ENCODE measurements around the gene LHFPL3.

Gene LHFPL3

GRCh38 chr7:104859754-104860426, 531.5 kb downstream of the LHFPL3 start:
- TF ChIP-seq EP300 (IDR thresholded peaks at IDR 0.05; ENCODE audit: borderline replicate concordance) (no peak), TCF12 (IDR thresholded peaks at IDR 0.05; ENCODE audit: low read depth) (no peak), CEBPB (IDR thresholded peaks at IDR 0.05) (no peak), REST (IDR thresholded peaks at IDR 0.05; ENCODE audit: low read depth) (no peak), FOXM1 (IDR thresholded peaks at IDR 0.05; ENCODE audit: borderline replicate concordance, low read depth) (no peak), EGR1 (IDR thresholded peaks at IDR 0.05) (no peak), CREB1 (IDR thresholded peaks at IDR 0.05; ENCODE audit: low read depth) (no peak), TEAD4 (IDR thresholded peaks at IDR 0.05) (no peak), TAF1 (IDR thresholded peaks at IDR 0.05; ENCODE audit: low read depth) (no peak), MAX (IDR thresholded peaks at IDR 0.05) (no peak)

DNA sequence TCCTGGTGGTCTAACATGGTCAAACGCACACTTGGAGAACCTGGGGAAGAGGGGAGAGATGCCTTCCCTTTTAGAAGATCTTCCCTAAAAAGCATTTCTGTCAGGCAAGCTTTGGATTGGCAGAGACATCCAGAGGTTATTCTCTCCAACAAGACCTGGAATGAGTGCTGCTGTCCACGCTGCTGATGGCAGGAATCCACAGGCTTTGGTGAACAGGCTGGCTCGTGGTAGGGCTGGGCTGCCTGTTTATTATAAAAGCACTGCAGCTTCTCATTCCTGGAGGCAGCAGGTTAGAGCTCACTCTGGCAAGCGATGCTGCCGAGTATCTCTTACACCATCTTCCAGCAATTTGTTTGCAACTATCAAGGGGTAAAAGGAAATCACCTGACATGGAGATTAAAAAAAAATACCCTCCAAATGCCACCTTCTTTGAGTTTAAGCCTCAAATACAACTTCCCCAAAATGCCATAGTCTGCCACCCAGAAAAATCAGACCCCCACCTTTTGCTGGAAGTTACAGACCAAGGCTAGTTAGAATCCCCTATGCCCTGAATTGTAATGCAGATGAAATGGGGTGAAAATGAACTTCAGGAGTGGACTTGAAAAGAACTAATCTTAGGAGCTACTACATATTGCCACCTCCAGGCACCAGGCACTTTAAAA, 533.5 kb downstream of the LHFPL3 start:
- TF ChIP-seq MAX (IDR thresholded peaks at IDR 0.05) (no peak), EGR1 (IDR thresholded peaks at IDR 0.05) (no peak), FOXM1 (IDR thresholded peaks at IDR 0.05; ENCODE audit: borderline replicate concordance, low read depth) (no peak), CREB1 (IDR thresholded peaks at IDR 0.05; ENCODE audit: low read depth) (no peak), EP300 (IDR thresholded peaks at IDR 0.05; ENCODE audit: borderline replicate concordance) (no peak), USF1 (IDR thresholded peaks at IDR 0.05) (no peak), RAD21 (IDR thresholded peaks at IDR 0.05; ENCODE audit: low read depth) (no peak), TEAD4 (IDR thresholded peaks at IDR 0.05) (no peak), NFIC (IDR thresholded peaks at IDR 0.05) (no peak), REST (IDR thresholded peaks at IDR 0.05; ENCODE audit: low read depth) (no peak), YY1 (IDR thresholded peaks at IDR 0.05; ENCODE audit: low read depth) (no peak), TAF1 (IDR thresholded peaks at IDR 0.05; ENCODE audit: low read depth) (no peak), ZBTB7A (IDR thresholded peaks at IDR 0.05; ENCODE audit: low read depth) (no peak), CEBPB (IDR thresholded peaks at IDR 0.05) (no peak), TCF12 (IDR thresholded peaks at IDR 0.05; ENCODE audit: low read depth) (no peak)

DNA sequence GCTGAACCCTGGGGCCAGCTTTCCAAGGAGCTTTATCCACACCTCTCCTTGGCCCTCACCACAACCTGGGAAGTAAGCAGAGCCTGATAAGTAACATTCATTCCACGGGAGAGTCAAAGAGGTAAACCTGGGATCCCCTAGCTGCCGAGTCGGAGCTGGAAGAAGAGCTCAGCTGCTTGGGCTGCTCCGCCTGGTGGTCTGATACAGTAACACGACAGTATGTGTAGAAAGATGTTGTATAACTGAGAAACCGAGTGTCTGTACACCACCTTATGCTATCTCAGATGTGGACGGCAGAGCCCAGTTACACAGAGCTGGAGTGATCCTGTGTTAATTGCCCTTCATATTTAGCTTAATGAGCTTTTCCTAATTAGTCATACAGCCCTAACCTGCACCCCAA, 534.3 kb downstream of the LHFPL3 start:
- TF ChIP-seq CEBPB (IDR thresholded peaks at IDR 0.05) (no peak), NFIC (IDR thresholded peaks at IDR 0.05) (no peak), TCF12 (IDR thresholded peaks at IDR 0.05; ENCODE audit: low read depth) (no peak), YY1 (IDR thresholded peaks at IDR 0.05; ENCODE audit: low read depth) (no peak), ZBTB7A (IDR thresholded peaks at IDR 0.05; ENCODE audit: low read depth) (no peak), FOXM1 (IDR thresholded peaks at IDR 0.05; ENCODE audit: borderline replicate concordance, low read depth) (no peak), CREB1 (IDR thresholded peaks at IDR 0.05; ENCODE audit: low read depth) (no peak), EGR1 (IDR thresholded peaks at IDR 0.05) (no peak), REST (IDR thresholded peaks at IDR 0.05; ENCODE audit: low read depth) (no peak), TAF1 (IDR thresholded peaks at IDR 0.05; ENCODE audit: low read depth) (no peak)

DNA sequence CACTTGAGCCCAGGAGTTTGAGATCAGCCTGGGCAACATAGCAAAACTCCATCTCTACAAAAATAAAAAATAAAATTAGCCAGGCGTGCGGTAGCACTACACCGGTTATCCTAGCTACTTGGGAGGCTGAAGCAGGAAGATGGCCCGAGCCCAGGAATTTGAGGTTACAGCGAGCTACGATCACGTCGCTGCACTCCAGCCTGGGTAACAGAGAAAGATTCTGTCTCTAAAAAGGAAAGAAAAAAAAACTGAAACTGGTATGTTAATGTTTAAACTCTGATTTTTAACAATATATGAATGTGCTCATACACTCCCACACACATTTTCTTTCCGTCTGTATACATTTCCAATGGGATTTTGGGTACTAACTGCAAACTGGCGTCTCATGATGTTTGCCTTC, 545.0 kb downstream of the LHFPL3 start:
- TF ChIP-seq ZBTB7A (IDR thresholded peaks at IDR 0.05; ENCODE audit: low read depth) (no peak), TAF1 (IDR thresholded peaks at IDR 0.05; ENCODE audit: low read depth) (no peak), TEAD4 (IDR thresholded peaks at IDR 0.05) (no peak), NFIC (IDR thresholded peaks at IDR 0.05) (no peak), RAD21 (IDR thresholded peaks at IDR 0.05; ENCODE audit: low read depth) (no peak), TCF12 (IDR thresholded peaks at IDR 0.05; ENCODE audit: low read depth) (no peak), EP300 (IDR thresholded peaks at IDR 0.05; ENCODE audit: borderline replicate concordance) (no peak), YY1 (IDR thresholded peaks at IDR 0.05; ENCODE audit: low read depth) (no peak), USF1 (IDR thresholded peaks at IDR 0.05) (no peak), FOXM1 (IDR thresholded peaks at IDR 0.05; ENCODE audit: borderline replicate concordance, low read depth) (no peak), CEBPB (IDR thresholded peaks at IDR 0.05) (no peak), REST (IDR thresholded peaks at IDR 0.05; ENCODE audit: low read depth) (no peak), MAX (IDR thresholded peaks at IDR 0.05) (no peak), EGR1 (IDR thresholded peaks at IDR 0.05) (no peak), CREB1 (IDR thresholded peaks at IDR 0.05; ENCODE audit: low read depth) (no peak)

All from Ishikawa (cell line).